Activated naive CD8-positive, alpha-beta T cell treated with anti-CD3 and anti-CD28 coated beads for 36 hours (primary cell): ENCODE results near the gene GET4. TPM values are rescaled to one million over a fixed set of nuclear protein-coding genes. Genes with fewer than 3 reads are reported as not detected.
"Not testable (repeated sequence)": the region's sequence is repeated elsewhere in the genome, so short reads cannot be mapped to it uniquely, and the experiment has no call there.

Source experiments
- DNase-seq: peaks from one replicate; pipeline ENCODE4 v3.0.0; 2021
- H3K27ac Mint-ChIP-seq: one replicate; pipeline ENCODE4 v1.8.0; 2022; ENCODE audit warnings: mild to moderate bottlenecking, moderate library complexity, mixed read lengths
- H3K27me3 Mint-ChIP-seq: one replicate; pipeline ENCODE4 v1.8.0; 2022; ENCODE audit warnings: mild to moderate bottlenecking, mixed read lengths
- H3K36me3 Mint-ChIP-seq: one replicate; pipeline ENCODE4 v1.8.0; 2021; ENCODE audit warnings: mild to moderate bottlenecking, mixed read lengths
- H3K4me1 Mint-ChIP-seq: one replicate; pipeline ENCODE4 v1.8.0; 2021; ENCODE audit warnings: mixed read lengths
- H3K4me3 Mint-ChIP-seq: one replicate; pipeline ENCODE4 v1.8.0; 2022; ENCODE audit warnings: mild to moderate bottlenecking, moderate library complexity, mixed read lengths
- H3K9me3 Mint-ChIP-seq: one replicate; pipeline ENCODE4 v1.8.0; 2022; ENCODE audit warnings: mixed read lengths
- total RNA-seq, 2 experiments: library from RNA; stranded (reverse); gene quantifications; one replicate each; pipeline ENCODE4 v1.2.3, GENCODE V29; 2021

The GET4 gene
- total RNA-seq, 2 experiments from 2014 or later, result 35.2 to 39.6 TPM

- Mint-ChIP-seq H3K9me3 (no peaks in the 10 kb centered on the region), H3K27me3 (no peaks in the 10 kb centered on the region), H3K4me1 (no peaks in the 10 kb centered on the region), H3K4me3 (no peak overlapping the region), H3K27ac (no peak overlapping the region), H3K36me3 (peaks cover 8% of the 10 kb centered on the region)
- no peak for DNase-seq
Observed at GRCh38 chr7:904847-905246, 28.5 kb downstream of the GET4 start.

- Mint-ChIP-seq H3K36me3 (peaks cover 10% of the 10 kb centered on the region), H3K9me3 (no peaks in the 10 kb centered on the region), H3K27ac (no peak overlapping the region), H3K4me1 (peaks cover 5% of the 10 kb centered on the region), H3K4me3 (no peak overlapping the region), H3K27me3 (no peaks in the 10 kb centered on the region)
- DNase-seq, result no peak
Observed at GRCh38 chr7:906776-907157, 30.4 kb downstream of the GET4 start.

- Mint-ChIP-seq H3K4me3 (no peak overlapping the region), H3K9me3 (no peaks in the 10 kb centered on the region), H3K36me3 (peaks cover 10% of the 10 kb centered on the region), H3K27me3 (no peaks in the 10 kb centered on the region), H3K27ac (no peak overlapping the region), H3K4me1 (peaks cover 5% of the 10 kb centered on the region)
- DNase-seq, result peak; percentile 41
Observed at GRCh38 chr7:907158-907980, 31.0 kb downstream of the GET4 start.

- Mint-ChIP-seq H3K27me3 (no peaks in the 10 kb centered on the region), H3K36me3 (peaks cover 5% of the 10 kb centered on the region), H3K27ac (no peak overlapping the region), H3K4me1 (peaks cover 5% of the 10 kb centered on the region), H3K4me3 (no peak overlapping the region), H3K9me3 (no peaks in the 10 kb centered on the region)
- no peak for DNase-seq
Observed at GRCh38 chr7:908159-908581, 31.8 kb downstream of the GET4 start.

GRCh38 chr7:908591-909357 lies 32.4 kb downstream of the GET4 start:
- not testable (repeated sequence) for H3K27ac Mint-ChIP-seq, H3K9me3 Mint-ChIP-seq, H3K27me3 Mint-ChIP-seq, H3K36me3 Mint-ChIP-seq, H3K4me1 Mint-ChIP-seq, H3K4me3 Mint-ChIP-seq
- peak; percentile 78 for DNase-seq

- Mint-ChIP-seq H3K9me3 (no peaks in the 10 kb centered on the region), H3K36me3 (peaks cover 6% of the 10 kb centered on the region), H3K4me3 (peak overlapping the region; percentile 18), H3K4me1 (peaks cover 5% of the 10 kb centered on the region), H3K27ac (peak overlapping the region; percentile 74), H3K27me3 (no peaks in the 10 kb centered on the region)
- no peak for DNase-seq
Observed at GRCh38 chr7:909358-910329, 33.3 kb downstream of the GET4 start.

GRCh38 chr7:910441-910861 lies 34.1 kb downstream of the GET4 start:
- no peak for DNase-seq
- peak overlapping the region; percentile 74 for H3K27ac Mint-ChIP-seq
- peaks cover 5% of the 10 kb centered on the region for H3K4me1 Mint-ChIP-seq
- peak overlapping the region; percentile 22 for H3K4me3 Mint-ChIP-seq
- H3K27me3 Mint-ChIP-seq, result no peaks in the 10 kb centered on the region
- H3K36me3 Mint-ChIP-seq, result peaks cover 6% of the 10 kb centered on the region
- no peaks in the 10 kb centered on the region for H3K9me3 Mint-ChIP-seq

- H3K4me1 Mint-ChIP-seq, result peaks cover 5% of the 10 kb centered on the region
- no peak overlapping the region for H3K4me3 Mint-ChIP-seq
- H3K27me3 Mint-ChIP-seq, result no peaks in the 10 kb centered on the region
- DNase-seq, result no peak
- no peaks in the 10 kb centered on the region for H3K9me3 Mint-ChIP-seq
- no peak overlapping the region for H3K27ac Mint-ChIP-seq
- H3K36me3 Mint-ChIP-seq, result peaks cover 6% of the 10 kb centered on the region
Observed at GRCh38 chr7:910931-911431, 34.6 kb downstream of the GET4 start.

GRCh38 chr7:911791-912480 lies 35.6 kb downstream of the GET4 start:
- peaks cover 6% of the 10 kb centered on the region for H3K4me1 Mint-ChIP-seq
- no peak for DNase-seq
- H3K27ac Mint-ChIP-seq, result no peak overlapping the region
- no peak overlapping the region for H3K4me3 Mint-ChIP-seq
- peaks cover 6% of the 10 kb centered on the region for H3K36me3 Mint-ChIP-seq
- H3K9me3 Mint-ChIP-seq, result no peaks in the 10 kb centered on the region
- H3K27me3 Mint-ChIP-seq, result no peaks in the 10 kb centered on the region

- no peaks in the 10 kb centered on the region for H3K9me3 Mint-ChIP-seq
- H3K27ac Mint-ChIP-seq, result no peak overlapping the region
- no peak for DNase-seq
- no peaks in the 10 kb centered on the region for H3K27me3 Mint-ChIP-seq
- H3K4me3 Mint-ChIP-seq, result no peak overlapping the region
- H3K36me3 Mint-ChIP-seq, result peaks cover 12% of the 10 kb centered on the region
- peaks cover 11% of the 10 kb centered on the region for H3K4me1 Mint-ChIP-seq
Observed at GRCh38 chr7:913736-914520, 37.6 kb downstream of the GET4 start.

GRCh38 chr7:914521-915194 lies 38.3 kb downstream of the GET4 start:
- Mint-ChIP-seq H3K36me3 (peaks cover 14% of the 10 kb centered on the region), H3K4me1 (peaks cover 13% of the 10 kb centered on the region), H3K27ac (no peak overlapping the region), H3K9me3 (no peaks in the 10 kb centered on the region), H3K27me3 (no peaks in the 10 kb centered on the region), H3K4me3 (no peak overlapping the region)
- no peak for DNase-seq

GRCh38 chr7:915291-916218 lies 39.2 kb downstream of the GET4 start:
- DNase-seq, result no peak
- Mint-ChIP-seq H3K9me3 (no peaks in the 10 kb centered on the region), H3K36me3 (peaks cover 12% of the 10 kb centered on the region), H3K27ac (no peak overlapping the region), H3K4me1 (peaks cover 9% of the 10 kb centered on the region), H3K4me3 (no peak overlapping the region), H3K27me3 (no peaks in the 10 kb centered on the region)
